GM19324 (cell line): Measurements from ENCODE around the gene ZSWIM6.

Source experiments
- ATAC-seq: cut with Tn5 transposase; IDR thresholded peaks from one replicate; pipeline ENCODE4 v1.9.1; 2021; ENCODE audit warnings: mild to moderate bottlenecking, moderate library complexity; ENCODE audit not compliant: unreplicated experiment, low FRiP score

ZSWIM6 gene

DNA sequence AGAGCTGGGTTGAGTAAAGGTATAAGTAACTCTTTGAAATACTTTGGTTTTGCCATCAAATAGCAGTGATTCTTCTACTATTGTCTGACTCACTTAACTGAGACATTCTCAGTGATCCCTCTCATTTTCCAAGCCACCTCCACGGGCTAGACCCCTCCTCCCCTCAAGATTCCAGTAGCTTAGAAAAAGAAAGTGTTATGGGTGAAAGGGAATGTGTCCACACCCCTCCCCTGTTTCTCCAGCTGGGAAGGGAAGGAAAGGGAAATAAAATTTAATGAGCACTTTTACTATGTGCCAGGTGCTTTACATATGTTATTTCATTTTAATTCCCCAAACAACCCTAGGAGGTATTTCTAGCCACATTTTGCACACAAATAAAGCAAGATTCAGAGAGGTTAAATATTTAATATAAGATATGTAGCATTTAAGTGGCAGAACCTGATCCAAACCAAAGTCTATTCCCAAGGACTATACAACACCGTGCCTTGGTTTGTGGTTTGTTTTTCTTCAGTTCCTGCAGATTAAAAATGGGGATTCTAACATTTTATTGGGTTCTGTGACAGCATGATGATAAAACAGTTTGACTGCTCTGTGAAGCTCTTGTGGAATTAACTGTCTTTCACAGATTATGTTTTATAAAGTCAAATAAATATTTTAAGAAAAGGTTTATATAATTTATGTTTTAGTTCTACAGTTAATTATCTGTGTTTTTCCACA, 135.9 kb downstream of the ZSWIM6 start:
- no peak for ATAC-seq

GRCh38 chr5:61468483-61468865, 136.4 kb downstream of the ZSWIM6 start:
- no peak for ATAC-seq

- ATAC-seq: no peak
Measured at GRCh38 chr5:61471352-61471751, 139.3 kb downstream of the ZSWIM6 start.

DNA sequence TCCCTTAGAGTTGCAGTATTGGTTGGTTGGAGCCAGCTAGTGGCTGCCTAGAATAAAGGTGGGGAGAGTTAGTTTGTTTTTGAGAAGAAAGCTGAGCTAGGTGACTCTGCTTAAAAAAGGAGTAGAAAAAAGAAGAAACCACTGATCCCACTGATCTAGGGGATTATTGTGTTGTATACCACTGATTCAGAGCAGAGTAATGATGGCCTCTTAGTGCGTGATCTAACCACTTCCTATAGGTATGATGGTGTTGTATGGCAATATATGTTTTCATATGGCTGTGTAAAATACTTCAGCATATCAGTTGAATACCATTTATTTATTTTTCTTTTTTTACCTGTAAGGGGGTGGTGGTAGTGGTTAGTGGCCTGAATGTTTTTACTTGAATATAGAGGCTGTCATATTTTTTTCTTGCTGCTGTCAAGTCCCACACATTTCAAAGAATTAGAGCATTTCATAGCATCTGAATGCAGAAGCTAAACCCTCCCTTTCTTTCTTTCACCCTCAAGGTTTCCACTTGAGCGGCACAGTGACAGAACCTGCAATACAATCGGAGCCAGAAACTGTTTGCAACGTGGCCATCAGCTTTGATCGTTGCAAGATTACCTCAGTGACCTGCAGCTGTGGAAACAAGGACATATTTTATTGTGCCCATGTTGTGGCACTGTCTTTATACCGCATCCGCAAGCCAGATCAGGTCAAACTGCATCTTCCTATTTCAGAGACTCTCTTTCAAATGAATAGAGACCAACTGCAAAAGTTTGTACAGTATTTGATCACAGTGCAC, 140.3 kb downstream of the ZSWIM6 start:
- ATAC-seq: no peak

DNA sequence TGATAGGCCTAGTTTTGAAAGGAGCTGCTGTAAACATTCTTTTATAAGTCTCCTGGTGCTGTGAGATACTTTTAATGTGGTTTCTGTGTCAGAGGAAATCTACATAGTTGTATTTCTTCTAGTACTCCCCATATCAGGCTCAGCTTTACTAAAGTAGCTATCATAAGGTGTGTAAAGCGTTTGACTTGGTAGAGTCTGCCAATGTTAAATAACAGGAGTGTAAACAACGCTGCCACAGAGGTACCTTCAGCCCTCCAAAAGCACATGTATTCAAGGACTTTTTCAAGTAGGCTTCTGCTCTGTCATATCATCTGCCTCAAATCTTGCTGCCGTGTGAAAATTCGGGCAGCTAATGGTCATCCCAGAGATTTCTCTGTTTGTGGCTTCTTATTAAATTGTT, 142.7 kb downstream of the ZSWIM6 start:
- ATAC-seq: no peak

DNA sequence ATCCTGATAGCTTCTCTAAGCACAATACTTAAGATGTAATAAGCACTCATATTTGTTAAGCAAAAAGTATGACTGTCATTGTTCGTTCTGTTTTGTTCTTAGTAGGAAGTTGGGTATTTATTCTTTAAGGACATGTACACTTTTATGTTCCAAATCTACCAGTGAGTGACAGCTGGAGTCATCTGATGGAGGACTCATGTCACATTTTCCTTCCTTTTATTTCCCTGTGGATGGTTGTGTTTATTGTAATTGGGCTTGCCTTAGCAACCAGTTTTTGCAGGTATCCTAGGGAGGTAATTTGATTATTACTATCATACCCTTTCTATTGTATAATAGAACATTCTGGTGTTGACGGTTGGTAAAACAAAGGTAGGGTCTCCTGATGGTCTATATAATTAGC, 145.7 kb downstream of the ZSWIM6 start:
- no peak for ATAC-seq

DNA sequence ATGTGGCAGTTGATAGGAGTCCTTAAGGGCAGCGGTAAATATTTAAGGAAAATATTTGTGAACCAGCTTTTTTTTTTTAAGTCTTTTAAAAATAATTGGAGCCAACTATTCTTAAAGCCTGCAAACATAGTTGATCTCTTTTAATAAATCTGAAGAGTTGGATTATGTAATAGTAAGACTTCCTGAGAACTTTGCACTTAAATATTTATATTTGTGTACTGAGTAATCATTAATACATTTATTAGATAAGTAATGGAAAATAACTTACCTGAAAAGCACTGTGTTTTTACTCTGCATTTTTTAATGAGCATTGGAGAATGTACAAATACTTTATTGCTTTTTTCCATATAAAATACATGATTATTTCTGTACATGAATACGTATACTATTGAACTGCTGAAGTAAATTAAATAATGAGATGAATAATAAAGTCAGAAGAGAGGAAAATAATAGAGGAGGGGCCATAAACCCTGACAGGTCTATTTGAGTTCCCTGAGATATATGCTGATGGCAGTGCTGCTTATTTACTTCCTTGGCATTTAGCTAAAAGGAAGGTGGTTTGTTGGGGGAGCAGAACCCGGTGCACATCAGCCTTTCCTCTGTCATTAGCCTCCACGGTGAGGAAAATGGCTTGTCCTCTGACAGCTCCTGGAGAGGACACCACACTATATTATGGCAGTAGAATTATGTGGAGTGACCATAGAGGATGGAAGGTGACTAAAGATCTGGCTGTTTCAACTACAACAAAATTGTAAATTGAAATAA, 148.0 kb downstream of the ZSWIM6 start:
- ATAC-seq: no peak

GRCh38 chr5:61482980-61483379, 150.9 kb downstream of the ZSWIM6 start:
- no peak for ATAC-seq

DNA sequence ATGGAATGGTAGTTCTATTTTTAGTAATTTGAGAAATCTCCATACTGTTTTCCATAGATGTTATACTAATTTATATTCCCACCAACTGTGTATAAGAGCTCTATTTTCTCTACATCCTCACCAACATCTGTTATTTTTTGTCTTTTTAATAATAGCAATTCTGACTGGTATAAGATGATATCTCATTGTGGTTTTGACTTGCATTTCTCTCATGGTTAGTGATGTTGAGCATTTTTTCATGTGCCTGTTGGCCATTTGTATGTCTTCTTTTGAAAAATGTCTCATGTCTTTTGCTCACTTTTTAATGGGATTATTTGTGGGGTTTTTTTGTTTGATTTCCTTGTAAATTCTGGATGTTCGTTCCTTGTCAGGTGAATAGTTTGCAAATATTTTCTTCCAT, 154.4 kb downstream of the ZSWIM6 start:
- no peak for ATAC-seq

GRCh38 chr5:61489574-61489973, 157.5 kb downstream of the ZSWIM6 start:
- ATAC-seq: no peak

GRCh38 chr5:61491861-61492260, 159.8 kb downstream of the ZSWIM6 start:
- no peak for ATAC-seq

GRCh38 chr5:61493973-61494372, 161.9 kb downstream of the ZSWIM6 start:
- no peak for ATAC-seq

DNA sequence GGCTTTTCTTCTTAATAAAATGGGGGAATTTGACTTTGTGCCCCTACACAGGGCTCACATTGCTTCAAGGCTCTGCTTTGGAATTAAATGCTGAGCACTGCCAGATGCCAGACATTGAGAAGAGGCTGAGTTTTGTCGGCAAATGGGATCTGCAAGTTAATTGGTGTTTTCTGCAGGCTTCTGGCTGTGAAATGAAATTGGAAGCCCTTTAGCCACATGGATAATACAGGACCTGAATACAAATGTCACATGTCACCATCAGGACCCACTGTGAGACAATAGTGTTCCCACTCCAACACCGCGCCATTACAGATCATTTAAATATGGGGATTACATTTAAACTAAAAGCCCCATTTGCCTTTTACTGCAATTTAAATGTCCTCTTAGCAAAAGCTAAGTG, 164.4 kb downstream of the ZSWIM6 start:
- ATAC-seq: no peak

- no peak for ATAC-seq
Measured at GRCh38 chr5:61496860-61497259, 164.8 kb downstream of the ZSWIM6 start.

GRCh38 chr5:61498121-61498520, 166.1 kb downstream of the ZSWIM6 start:
- ATAC-seq: no peak

DNA sequence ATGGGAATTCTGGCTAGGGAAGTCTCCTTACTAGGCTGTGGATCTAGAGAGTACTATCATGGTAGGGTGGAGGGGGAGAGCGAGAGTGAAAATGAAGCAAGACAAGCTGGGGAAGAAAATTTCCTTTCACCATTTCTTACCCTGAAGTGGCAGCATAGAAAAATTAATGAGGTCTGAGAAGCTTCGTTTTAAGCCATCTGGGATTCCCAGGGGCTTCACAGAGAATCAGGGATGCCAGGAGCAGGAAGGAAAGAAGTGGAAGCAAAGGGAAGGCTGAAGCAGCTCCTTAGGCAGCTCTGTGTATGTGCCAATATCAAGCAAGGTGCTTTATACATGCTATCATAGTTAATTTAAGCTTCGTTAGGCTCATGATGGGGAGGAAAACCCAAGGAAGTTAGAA, 169.9 kb downstream of the ZSWIM6 start:
- no peak for ATAC-seq

- ATAC-seq: no peak
Measured at GRCh38 chr5:61504143-61504770, 172.2 kb downstream of the ZSWIM6 start.

DNA sequence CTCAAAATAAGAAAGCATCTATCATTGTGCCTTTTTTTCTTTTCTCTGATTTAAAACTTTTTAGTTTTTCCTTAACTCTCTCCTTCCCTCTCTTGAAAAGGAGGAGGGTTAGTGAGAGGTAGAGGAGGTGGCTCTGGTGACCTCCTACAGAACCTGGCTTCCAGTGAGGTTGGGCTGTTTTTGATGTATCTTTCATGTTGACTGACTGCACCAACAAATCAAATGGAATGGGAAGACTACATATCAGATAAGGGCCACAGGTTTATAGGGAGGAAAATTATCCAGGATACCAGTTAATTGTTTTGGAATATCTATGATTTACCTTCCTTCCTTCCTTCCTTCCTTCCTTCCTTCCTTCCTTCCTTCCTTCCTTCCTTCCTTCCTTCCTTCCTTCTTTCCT, 173.2 kb downstream of the ZSWIM6 start:
- ATAC-seq: no peak

DNA sequence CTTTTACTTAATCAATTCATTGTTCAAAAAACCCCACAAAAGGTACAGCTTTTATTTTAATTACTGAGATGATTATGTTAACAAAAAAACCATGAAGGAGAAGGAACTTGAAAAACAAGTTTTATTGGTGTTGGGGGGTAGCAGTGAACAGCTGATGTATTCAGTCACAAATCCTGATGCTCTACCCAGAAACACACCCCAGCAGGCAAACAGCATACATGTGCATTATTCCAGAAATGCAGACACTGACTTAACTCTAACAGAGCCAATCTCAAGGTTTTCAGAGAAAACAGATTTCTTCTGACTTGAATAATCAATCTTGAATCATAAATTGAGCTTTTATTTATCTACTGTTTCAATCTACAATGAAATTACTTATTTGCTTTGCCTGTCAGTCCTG, 175.2 kb downstream of the ZSWIM6 start:
- ATAC-seq: no peak

- ATAC-seq: no peak
Measured at GRCh38 chr5:61516946-61517345, 184.9 kb downstream of the ZSWIM6 start.

GRCh38 chr5:61519728-61520277, 187.7 kb downstream of the ZSWIM6 start:
- no peak for ATAC-seq
